HG02571 (cell line): ENCODE results near the gene CCND2.

Source experiments
- ATAC-seq: cut with Tn5 transposase; IDR thresholded peaks from one replicate; pipeline ENCODE4 v1.9.1; 2021; ENCODE audit warnings: mild to moderate bottlenecking, moderate library complexity; ENCODE audit not compliant: unreplicated experiment

The CCND2 gene

GRCh38 chr12:4289231-4289878 lies 15.8 kb downstream of the CCND2 start:
- ATAC-seq: no peak

GRCh38 chr12:4289998-4290790 lies 16.6 kb downstream of the CCND2 start:
- ATAC-seq: no peak

- ATAC-seq: no peak
Measured at GRCh38 chr12:4292341-4293073, 18.9 kb downstream of the CCND2 start.

- no peak for ATAC-seq
Measured at GRCh38 chr12:4293299-4293965, 19.9 kb downstream of the CCND2 start.

- no peak for ATAC-seq
Measured at GRCh38 chr12:4293966-4294505, 20.5 kb downstream of the CCND2 start.

- no peak for ATAC-seq
Measured at GRCh38 chr12:4296751-4297150, 23.2 kb downstream of the CCND2 start.

- ATAC-seq: no peak
Measured at GRCh38 chr12:4297617-4298016, 24.1 kb downstream of the CCND2 start.

- no peak for ATAC-seq
Measured at GRCh38 chr12:4300883-4301282, 27.3 kb downstream of the CCND2 start.

GRCh38 chr12:4301932-4302501 lies 28.5 kb downstream of the CCND2 start:
- ATAC-seq: no peak

- no peak for ATAC-seq
Measured at GRCh38 chr12:4302881-4303280, 29.3 kb downstream of the CCND2 start.

- no peak for ATAC-seq
Measured at GRCh38 chr12:4303750-4304149, 30.2 kb downstream of the CCND2 start.

- ATAC-seq: no peak
Measured at GRCh38 chr12:4307593-4308333, 34.2 kb downstream of the CCND2 start.

- no peak for ATAC-seq
Measured at GRCh38 chr12:4308334-4308950, 34.9 kb downstream of the CCND2 start.

GRCh38 chr12:4311776-4312175 lies 38.2 kb downstream of the CCND2 start:
- ATAC-seq: no peak

GRCh38 chr12:4312251-4312650 lies 38.7 kb downstream of the CCND2 start:
- no peak for ATAC-seq

GRCh38 chr12:4320497-4320852 lies 46.9 kb downstream of the CCND2 start:
- ATAC-seq: peak; percentile 29

GRCh38 chr12:4320853-4321701 lies 47.5 kb downstream of the CCND2 start, which contains the start of gene TIGAR:
TIGAR (plus strand) TSS chr12:4321213; CDS start chr12:4321272, 59 bp downstream.
- ATAC-seq: peak; percentile 96

- ATAC-seq: no peak
Measured at GRCh38 chr12:4322726-4323125, 49.2 kb downstream of the CCND2 start.
